CMK (cell line): ENCODE results near the gene IRF4.
"Not testable (repeated sequence)": the region's sequence is repeated elsewhere in the genome, so short reads cannot be mapped to it uniquely, and the experiment has no call there.

Source experiments
- DNase-seq: peaks from one replicate; pipeline ENCODE4 v3.0.0-alpha.2; 2010; ENCODE audit warnings: low read depth

IRF4 gene

DNA sequence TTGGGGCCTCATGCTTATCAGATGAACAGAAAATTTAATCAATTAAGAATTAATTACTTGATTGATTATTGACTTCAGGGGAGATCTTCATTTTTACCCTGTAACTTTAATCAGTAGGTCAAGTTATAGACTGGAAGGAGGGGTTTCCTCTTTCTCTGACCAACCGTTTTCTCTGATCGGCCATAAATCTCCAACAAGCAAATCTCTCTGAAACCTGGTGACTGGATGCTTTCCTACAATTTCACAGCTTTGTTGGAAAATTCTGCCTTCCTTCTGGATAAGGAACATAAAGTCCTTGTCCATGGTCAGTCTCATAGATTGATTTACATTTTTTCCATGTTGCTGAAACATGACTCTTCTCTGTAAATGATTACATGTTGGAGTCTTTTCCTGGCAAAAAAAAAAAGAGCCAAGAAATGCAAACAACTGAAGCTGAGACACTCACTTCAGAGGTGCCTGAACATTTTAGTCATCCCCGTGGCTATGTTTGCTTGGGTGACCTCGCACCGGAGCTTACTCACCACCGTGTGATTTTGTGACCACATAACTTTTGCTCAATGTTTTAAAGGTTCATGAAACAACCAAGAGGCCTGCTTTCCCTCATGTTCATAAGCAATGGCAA, 31.0 kb downstream of the IRF4 start:
- no peak for DNase-seq

DNA sequence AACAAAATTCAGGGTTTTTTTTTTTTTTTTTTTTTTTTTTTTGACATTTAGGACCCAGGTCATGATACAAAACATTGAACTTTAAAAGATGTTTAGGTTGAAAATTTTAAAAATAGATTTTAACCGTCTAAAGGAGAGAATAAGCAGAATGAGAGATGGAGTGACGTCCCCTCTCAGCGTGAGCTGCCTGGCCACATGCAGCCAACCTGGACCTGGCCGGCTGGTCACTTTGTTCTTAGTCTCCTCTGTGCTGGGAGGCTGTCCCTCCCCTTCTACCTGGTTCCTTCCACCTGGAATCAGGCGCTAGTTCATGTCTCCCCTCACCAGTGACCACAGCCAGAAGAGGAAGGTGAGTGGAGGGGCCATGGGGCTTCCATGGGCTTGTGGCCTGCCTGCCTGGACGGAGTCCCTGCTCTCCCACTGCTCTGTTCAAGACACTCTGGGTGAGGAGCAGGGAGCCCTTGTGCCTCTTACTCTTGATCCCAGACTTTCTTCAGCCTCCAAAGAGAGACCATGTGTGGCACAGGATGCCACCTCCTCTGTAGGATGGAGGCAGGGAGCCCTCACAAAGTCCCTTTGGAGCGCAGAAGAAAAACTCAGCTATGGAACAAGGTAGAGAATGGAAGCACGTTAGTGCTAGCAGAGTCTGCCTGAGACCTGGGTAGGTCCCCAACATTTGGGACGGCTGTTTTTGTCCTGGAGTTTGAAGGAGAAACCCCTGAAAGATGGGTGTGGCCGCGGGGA, 31.7 kb downstream of the IRF4 start:
- no peak for DNase-seq

DNA sequence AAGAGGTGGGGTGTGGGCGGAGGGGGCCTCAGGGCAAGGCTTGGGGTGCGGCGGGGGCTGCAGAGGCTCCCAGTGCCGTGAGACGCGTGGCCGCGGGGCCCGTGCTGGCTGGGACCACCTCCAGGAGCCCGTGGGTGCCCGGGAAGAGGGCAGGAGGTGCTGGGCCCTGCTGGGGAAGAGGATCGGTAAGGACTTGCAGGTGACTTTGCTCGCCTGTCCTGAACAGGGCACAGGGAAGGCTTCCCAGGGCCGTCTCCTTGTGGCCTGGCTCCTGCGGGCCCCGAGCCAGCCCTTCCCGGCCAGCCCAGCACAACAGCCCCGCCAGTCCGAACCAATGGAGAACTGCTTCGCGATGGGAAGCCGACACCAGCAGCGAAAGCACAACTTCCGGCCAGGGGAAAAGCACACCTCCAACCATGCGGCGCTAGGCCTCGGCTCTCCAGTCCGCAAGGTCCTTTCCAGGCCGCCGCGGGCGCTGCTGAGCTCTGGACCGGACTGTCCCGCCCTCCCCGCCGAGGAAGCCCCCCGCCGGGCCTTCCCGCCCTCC, 32.3 kb downstream of the IRF4 start:
- DNase-seq: no peak

DNA sequence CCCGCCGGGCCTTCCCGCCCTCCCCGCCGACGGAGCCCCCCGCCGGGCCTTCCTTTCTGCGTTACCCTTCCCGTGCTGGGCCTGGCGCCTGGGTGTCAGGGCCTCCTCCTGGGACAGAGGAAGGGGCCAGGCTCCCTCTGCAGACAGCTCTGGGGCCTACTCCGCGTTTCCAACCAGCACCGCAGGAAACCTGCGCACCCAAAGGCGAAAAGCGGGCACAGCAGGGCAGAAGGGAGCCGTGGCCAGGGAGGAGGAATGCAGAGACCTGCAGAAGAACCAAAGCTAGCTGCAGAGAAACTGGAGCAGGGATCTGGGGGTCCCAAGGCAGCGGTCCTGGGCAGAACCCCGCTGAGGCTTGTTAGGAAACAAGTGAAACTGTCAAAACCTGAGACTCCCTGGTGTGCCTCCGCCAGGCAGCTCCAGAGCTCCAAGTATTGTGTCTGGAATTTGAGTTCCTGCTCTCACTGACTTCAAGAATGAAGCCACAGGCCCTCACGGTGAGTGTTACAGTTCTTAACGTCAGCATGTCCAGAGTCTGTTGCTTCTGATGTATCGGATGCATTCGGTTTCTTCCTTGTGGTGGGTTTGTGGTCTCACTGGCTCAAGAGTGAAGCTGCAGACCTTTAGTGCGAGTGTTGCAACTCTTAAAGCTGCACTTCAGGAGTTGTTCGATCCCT, 33.3 kb downstream of the IRF4 start:
- DNase-seq: no peak

DNA sequence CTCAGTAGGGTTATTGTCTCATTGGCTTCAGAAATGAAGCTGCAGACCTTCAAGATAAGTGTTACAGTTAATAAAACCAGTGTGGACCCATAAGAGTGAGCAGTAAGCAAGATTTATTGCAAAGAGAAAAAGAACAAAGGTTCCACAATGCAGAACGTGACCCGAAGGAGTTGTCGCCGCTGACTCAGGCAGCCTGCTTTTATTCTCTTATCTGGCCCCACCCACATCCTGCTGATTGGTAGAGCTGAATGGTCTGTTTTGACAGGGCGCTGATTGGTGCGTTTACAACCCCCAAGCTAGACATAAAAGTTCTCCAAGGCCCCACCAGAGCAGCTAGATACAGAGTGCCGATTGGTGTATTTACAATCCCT, 33.9 kb downstream of the IRF4 start:
- DNase-seq: not testable (repeated sequence)

DNA sequence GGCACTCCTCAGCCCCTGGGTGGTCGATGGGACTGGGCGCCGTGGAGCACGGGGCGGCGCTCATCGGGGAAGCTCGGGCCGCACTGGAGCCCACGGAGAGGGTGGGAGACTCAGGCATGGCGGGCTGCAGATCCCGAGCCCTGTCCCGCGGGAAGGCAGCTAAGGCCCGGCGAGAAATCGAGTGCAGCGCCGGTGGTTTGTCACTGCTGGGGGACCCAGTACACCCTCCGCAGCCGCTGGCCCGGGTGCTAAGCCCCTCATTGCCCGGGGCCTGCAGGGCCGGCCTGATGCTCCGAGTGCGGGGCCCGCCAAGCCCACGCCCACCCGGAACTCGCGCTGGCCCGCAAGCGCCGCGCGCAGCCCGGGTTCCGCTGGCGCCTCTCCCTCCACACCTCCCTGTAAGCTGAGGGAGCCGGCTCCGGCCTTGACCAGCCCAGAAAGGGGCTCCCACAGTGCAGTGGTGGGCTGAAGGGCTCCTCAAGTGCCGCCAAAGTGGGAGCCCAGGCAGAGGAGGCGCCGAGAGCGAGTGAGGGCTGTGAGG, 34.7 kb downstream of the IRF4 start:
- not testable (repeated sequence) for DNase-seq

DNA sequence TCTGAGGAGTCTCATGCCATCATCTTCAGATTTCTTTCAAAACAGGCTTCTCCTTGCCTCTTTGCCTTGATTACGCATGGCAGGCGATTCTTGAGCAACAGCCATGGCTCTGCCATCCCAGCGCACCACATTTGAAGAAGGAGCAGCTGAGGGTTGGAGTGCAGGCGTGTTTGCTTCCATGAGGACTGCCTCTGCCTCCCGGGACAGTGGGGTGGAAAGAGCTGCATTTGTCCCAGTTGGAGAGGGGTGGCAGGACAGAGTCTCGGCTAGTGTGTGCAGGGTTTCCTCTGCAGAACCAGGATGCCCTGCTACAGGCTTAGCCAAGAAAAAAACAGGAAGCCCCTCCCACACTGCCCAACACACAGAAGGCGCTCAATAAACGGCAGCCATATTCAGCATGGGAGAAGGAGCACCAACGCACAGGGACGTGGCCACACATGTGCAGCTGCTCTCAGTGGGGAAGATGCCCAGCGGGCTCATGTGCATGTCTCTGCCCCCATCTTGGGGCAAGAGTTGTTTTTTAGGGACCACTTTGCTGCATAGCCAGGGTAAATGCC, 36.6 kb downstream of the IRF4 start:
- no peak for DNase-seq

DNA sequence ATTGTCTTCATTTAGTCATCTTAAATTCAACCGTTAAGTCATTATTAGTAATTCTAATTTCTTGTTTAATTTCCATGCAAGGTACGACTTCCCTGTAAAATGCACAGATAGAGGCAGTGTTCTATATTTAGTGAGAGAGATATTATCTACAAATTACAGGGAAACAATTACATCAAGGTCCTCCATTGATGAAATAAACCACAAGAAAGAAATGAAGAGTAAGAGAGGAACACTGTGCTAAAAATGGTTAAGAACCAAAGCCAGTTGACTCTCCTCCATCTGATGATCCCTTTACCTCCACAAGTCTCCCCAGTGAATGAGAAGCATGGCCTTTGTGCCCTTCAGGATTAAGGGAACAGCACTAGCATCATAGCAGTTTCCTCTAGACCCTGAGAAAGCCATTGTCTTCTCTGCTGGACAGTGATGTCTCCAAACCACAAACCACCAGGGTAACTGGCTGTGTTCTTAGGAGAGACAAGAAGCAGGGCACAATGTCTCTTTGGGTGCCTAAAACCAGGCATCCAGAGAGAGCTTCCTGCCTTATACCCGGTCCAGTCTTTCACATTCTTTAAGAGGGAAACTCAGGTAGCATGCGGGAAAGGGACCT, 38.1 kb downstream of the IRF4 start:
- no peak for DNase-seq

DNA sequence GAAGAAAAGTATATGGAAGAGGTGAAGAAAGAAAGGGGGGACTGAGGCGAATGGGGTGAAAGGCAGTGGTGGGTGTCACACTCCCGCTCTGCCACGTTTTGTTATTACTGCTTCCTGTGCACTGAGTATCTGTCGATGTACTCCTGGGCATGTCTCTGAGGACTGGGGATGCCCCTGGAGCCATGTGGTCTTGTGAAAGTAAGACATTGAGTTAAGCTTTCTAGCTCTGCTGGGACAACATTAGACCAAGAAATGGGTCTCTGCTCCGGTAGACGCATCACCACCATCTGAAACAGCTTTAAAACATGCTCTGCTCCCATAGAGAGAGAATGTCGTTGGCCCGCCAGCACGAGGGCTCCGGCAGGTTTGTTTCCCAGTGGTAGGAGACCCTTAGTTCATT, 40.0 kb downstream of the IRF4 start:
- no peak for DNase-seq

DNA sequence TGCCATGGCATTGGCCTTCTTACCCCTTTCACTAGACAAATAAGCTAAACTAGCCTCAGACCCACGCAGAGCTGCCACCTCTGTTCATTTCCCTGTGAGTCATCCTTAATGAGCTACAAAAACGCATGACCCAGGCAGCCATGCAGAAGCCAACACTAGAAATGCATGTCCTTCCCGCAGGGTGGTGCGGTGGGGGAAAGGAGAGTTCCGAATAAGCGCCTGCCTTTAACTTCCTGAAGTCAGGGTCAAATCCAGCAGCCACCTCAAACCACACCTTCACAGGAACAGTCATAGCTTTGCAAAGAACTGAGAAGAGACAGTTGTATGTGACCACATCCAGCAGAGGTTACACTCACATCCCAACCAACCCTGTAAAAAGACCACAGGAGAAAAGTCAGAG, 40.4 kb downstream of the IRF4 start:
- DNase-seq: no peak

DNA sequence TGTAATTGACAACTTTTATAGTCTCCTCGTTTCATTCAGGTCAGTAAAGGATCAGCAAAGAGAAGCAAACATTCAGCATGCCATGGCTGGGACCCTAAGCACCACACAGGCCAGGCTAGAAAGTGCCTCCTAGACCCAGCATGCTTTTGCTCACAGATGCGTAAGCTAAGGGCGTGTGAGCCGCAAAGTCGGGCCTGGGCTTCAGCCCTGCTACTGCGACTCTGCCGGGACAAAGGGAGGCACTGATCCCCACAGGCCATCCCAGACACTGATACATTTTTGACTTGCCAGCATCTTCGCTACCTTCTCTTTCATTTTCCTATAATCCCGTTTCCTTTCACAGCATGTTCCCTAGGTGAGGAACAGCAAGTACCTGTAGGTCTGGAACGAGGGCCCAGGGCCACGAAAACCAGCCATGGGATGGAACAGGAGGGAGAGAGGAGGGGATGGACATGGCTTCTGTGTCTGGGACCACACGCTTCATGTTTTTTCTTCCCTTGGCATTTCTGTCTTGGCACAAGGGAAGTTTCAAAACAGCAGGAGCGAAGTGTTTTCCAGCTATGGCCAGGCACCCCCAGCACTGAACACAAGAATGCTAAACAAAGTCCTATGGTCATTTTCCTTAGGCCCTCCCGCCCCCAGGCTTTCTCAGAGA, 42.6 kb downstream of the IRF4 start:
- no peak for DNase-seq

DNA sequence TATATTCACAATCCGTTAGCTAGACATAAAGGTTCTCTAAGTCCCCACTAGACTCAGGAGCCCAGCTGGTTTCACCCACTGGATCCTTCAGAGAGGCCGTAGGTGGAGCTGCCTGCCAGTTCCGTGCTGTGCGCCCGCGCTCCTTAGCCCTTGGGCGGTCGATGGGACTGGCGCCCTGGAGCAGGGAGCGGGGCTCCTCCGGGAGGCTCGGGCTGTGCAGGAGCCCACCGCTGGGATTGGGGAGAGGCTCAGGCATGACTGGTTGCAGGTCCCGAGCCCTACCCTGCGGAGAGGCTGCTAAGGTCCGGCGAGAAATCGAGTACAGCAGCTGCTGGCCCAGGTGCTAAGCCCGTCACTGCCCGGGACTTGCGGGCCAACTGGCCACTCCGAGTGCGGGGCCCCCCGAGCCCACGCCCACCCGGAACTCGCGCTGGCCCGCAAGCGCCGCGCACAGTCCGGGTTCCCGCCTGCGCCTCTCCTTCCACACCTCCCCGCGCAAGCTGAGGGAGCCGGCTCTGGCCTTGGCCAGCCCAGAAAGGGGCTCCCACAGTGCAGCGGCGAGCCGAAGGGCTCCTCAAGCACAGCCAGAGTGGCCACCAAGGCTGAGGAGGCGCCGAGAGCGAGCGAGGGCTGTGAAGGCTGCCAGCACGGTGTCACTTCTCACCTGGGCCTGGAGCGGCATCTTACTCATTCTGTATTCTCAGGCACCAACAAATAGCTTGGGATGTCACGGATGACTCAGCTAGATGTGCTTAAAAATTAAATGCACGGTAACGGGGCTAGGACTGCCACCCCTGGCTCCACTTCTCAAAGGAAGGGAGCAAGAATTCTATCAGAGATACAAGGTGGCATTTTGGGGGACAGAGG, 44.1 kb downstream of the IRF4 start:
- no peak for DNase-seq

DNA sequence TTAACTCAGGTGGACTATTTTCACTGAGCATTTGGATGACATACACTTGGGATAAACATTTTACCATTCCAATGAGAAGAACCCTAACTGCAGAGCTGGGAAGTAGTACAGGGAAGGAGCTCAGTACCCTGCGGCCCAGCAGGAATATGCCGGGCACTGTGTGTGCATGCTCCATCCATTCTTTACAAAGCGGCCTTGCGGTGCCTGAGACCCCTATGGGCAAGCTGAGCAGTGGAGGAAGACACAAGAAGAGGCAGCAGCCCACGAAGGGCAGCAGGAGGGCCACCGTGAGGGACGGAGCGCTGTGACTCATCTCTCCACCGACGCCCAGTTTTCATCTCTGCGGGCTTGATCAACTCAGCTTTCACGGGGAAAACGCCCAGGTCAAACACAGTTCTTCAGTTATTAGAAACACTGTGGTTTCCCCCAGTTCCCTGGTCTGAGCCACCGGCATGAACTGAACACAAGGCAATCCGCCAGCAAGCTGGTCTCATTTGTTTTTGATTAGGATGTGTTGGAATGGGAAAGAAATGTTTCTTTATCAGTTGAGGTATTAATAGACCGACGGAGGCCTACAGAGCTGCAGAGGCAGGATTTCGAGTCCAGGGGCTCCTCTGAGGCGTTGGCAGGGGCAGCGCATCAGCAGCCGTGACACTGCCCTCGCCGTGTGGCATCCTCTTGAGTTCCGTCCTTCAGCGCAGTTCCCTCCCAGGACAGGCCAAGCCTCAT, 44.9 kb downstream of the IRF4 start:
- DNase-seq: no peak

DNA sequence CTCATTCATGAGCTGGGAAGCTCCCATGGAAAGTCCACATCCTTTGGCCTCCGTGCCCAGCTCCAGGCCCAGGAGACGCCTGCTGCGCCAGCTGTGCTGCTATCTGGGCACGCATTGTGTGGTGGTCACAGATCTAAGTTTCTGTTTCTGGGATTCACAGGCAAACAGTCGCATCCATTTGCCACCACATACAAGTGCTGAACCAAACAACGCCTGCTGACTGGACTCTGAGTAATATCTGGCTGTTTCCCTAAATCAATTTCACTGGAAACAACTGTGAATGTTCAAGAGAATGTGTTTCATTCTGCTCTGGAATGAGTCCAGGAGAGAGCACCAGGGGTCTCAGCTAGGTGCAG, 45.5 kb downstream of the IRF4 start:
- no peak for DNase-seq

DNA sequence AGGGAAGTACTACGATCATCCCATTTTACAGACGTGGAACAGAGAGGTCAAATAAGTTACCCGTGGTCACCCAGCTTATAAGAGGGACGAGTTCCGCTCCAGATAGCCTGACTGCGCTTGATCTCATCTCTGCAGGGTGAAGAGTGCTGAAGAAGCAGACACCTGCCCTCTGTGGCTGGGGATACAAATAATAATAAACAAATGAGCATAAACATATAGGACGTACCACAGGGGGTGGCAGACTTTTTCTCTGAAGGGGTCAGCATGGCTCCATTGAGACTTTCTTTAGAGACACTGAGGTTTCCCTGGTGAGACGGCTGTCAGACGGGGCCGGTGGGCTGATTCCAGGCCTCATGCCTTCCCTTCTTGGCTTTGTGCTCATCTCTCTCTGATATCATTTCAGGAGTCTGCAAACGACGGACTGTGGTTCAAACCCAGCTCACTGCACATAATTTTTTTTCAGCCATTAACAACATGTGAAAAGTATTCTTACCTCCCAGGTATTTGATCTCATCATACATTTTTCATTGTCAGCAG, 47.1 kb downstream of the IRF4 start:
- no peak for DNase-seq

DNA sequence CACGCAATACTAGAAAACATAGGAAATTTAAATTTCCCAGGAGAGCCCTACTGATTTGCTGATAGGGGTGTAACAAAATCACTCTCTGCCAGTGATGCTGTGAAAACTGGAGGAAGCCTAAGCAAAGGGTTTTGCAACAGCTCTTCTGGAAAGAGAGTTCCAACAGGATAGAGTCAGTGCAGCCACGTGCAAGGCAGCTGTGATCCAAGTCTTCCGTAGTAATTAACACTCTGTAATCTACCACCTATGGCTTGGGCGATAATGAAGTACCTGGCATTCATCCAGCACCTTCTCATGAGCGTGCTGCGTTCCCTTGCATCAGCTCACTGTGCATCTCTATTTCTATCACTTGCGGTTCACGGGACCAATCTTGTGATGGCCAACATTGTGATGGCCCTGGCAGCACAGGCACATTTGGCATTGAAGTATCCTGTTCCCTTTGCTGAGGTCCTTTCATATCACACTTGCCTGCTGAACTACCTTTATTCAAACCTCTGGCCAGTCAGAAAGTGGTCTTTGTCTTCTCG, 48.2 kb downstream of the IRF4 start:
- DNase-seq: no peak

DNA sequence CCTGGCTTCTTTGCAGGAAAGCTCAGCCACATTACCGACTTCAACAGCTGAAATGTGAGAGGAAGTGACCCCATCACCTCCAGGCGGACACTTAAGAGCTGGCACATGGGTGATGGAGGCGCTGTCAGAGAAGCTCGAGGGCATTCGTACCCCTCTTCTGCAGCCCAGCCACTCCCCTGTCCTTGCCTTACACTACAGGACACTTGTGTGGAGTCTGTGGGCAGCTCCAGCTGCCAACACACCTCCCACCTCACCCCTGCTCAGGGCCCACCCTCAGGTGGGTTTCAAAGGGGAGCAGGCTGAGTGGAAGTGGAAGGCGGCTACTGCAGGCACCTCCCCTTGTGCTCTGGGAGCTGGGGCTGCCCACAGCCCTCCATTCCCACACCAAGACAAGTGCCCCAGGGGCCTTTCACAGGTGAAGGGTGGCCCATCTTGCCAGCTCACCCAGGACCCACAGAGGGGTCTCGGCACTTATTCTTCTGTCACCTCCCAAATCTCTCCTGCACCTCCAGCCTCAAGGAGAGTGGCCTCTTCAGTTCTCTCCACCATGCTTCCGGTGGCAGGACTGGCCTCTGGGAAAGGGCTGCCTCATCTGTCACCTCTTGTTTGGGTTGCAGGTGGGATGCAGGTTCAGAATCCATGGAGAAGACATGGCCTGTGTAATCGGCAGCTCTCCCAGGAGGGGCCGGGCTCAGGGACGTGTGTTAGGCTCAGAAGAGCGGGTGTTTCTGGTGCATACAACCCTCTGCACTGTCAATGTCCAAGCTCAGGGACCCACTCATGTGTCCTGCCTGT, 49.8 kb downstream of the IRF4 start:
- no peak for DNase-seq

DNA sequence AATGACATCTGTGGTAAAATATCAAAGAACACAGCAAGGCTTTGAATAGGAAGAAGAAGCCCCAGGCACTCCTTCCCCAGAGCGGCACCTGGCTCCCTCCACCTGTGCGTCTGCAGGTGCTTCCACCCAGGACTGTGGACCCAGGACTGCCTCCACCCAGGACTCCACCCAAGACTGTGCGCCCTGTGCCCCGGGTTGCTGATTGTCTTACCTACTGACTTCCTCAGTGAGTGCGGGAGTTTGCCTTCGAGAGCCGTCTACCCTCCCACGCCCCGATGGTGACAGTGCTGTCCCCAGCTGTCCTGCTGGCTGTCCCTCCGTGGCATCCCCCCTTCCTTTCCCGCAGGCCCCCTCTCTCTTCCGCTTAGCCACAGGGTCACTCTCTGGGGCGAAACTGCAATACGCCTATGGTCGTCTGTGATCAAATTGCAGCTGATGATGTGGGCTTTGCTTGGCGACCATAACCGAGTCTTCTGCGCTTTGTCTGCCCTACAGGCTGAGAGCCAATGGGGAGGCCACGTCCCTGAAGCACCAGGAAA, 52.1 kb downstream of the IRF4 start:
- DNase-seq: no peak
